Stimulated activated CD4-positive, alpha-beta T cell treated with anti-CD3 and anti-CD28 coated beads, Interleukin-12 subunit alpha, Interleukin-12 subunit beta, amount 100 ng/mL, for 24 hours (primary cell): Measurements from ENCODE around the gene CCER1.

Experiments used
- DNase-seq, 2 experiments: peaks; one replicate each; pipeline ENCODE4 v3.0.0-alpha.2; 2020; ENCODE audit warnings: low read depth in 2 of 2

The CCER1 gene

GRCh38 chr12:90921536-90921935 lies 33.4 kb downstream of the CCER1 start:
- no peak for DNase-seq

GRCh38 chr12:90920222-90920621 lies 34.8 kb downstream of the CCER1 start:
- DNase-seq = no peak

- DNase-seq = no peak
These were observed 37.5 kb downstream of the CCER1 start for GRCh38 chr12:90917431-90917830.

GRCh38 chr12:90916516-90916915 lies 38.5 kb downstream of the CCER1 start:
- no peak for DNase-seq

- DNase-seq = no peak
These were observed 39.6 kb downstream of the CCER1 start for GRCh38 chr12:90915353-90915752.

GRCh38 chr12:90910958-90911357 lies 44.0 kb downstream of the CCER1 start:
- no peak for DNase-seq

GRCh38 chr12:90909069-90909770 lies 45.8 kb downstream of the CCER1 start:
- DNase-seq = no peak

GRCh38 chr12:90908465-90908864 lies 46.5 kb downstream of the CCER1 start:
- DNase-seq = no peak

GRCh38 chr12:90905691-90906370 lies 49.1 kb downstream of the CCER1 start:
- no peak for DNase-seq

GRCh38 chr12:90902596-90902995 lies 52.4 kb downstream of the CCER1 start:
- DNase-seq = no peak
